Fibroblast of villous mesenchyme (primary cell): ENCODE measurements around the gene TMEM54. TPM values are rescaled to one million over a fixed set of nuclear protein-coding genes. Genes with fewer than 3 reads are reported as not detected.
A peak's percentile ranks its signal among the peaks of the same experiment; 100 is the strongest.
"Not testable (repeated sequence)": the region's sequence is repeated elsewhere in the genome, so short reads cannot be mapped to it uniquely, and the experiment has no call there.

Experiments
- DNase-seq: peaks from one replicate; pipeline ENCODE4 v3.0.0-alpha.2; 2010; ENCODE audit warnings: low read depth
- H3K4me3 ChIP-seq: 2 replicates; pipeline ENCODE4 v1.5.1; 2011; ENCODE audit warnings: low read depth, mild to moderate bottlenecking, low read length
- CTCF ChIP-seq: IDR thresholded peaks from 2 replicates; pipeline ENCODE4 v1.5.1; 2012; ENCODE audit warnings: low read depth, mild to moderate bottlenecking, low read length; ENCODE audit not compliant: insufficient read depth
- total RNA-seq: library from RNA; depleted of rRNA; stranded (reverse); fragments of >200 nt; gene quantifications from 2 replicates; pipeline ENCODE4 v1.2.3, GENCODE V29; 2012

Gene TMEM54
- total RNA-seq, 1 donor, result 9.9 TPM

DNA sequence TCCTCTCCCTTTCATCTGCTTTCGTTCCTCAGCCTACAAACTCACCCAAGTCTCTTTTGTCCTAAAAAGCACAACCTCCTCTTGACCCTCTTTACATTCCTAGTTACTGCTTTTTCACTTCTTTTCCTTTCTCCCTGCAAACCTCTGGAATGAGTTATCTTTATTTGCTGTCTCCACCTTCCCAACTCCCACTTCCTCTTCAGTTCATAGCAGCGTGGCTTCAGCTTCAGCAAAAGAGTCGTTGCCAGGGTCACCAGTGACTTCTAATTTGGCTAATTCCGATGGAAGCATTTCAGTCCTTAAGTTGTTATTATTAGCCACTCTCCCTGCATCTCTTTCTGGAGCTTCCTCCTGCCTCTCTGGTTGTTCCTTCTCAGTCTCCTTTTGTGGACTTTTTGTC is 6.2 kb upstream of the TMEM54 start:
- no peak for TF ChIP-seq CTCF
- no peak overlapping the region for H3K4me3 ChIP-seq
- DNase-seq, result peak; percentile 44

- DNase-seq, result no peak
- H3K4me3 ChIP-seq, result no peak overlapping the region
- no peak for TF ChIP-seq CTCF
These were observed 5.5 kb upstream of the TMEM54 start for GRCh38 chr1:32906654-32907053.

DNA sequence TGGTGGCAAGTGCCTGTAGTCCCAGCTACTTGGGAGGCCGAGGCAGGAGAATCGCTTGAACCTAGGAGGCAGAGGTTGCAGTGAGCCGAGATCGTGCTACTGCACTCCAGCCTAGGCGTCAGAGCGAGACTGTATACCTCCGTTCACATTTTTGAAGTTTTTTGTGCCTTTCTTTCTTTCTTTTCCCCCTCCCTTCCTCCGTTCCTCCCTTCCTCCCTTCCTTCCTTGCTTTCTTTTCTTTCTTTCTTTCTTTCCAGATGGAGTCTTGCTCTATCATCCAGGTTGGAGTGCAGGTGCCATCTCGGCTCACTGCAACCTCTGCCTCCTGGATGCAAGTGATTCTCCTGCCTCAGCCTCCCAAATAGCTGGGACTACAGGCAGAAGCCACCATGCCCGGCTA is 4.4 kb upstream of the TMEM54 start:
- H3K4me3 ChIP-seq, result not testable (repeated sequence)

GRCh38 chr1:32904797-32905196 is 3.6 kb upstream of the TMEM54 start:
- no peak overlapping the region for H3K4me3 ChIP-seq
- TF ChIP-seq CTCF, result no peak
- DNase-seq, result no peak

More for the DNA sequence above, 4.4 kb upstream of the TMEM54 start:
- DNase-seq, result not testable (repeated sequence)

- no peak for DNase-seq
- no peak for TF ChIP-seq CTCF
- no peak overlapping the region for H3K4me3 ChIP-seq
These were observed 3.0 kb upstream of the TMEM54 start for GRCh38 chr1:32903991-32904785.

GRCh38 chr1:32902535-32902920 is 1.3 kb upstream of the TMEM54 start:
- H3K4me3 ChIP-seq, result no peak overlapping the region
- DNase-seq, result no peak
- no peak for TF ChIP-seq CTCF

GRCh38 chr1:32901823-32902534 is 790 bp upstream of the TMEM54 start:
- no peak for TF ChIP-seq CTCF
- DNase-seq, result no peak
- H3K4me3 ChIP-seq, result peak overlapping the region; percentile 68
